GM23338 (cell line): ENCODE measurements around the gene TULP4. TPM values are rescaled to one million over a fixed set of nuclear protein-coding genes. Genes with fewer than 3 reads are reported as not detected.

ENCODE experiments used
- ATAC-seq: fragments of 200-7000 bp; cut with Tn5 transposase; 3 replicates; pipeline ENCODE4 v1.9.1; 2020
- DNase-seq: peaks from one replicate; pipeline ENCODE4 v3.0.0-alpha.2; 2015; ENCODE audit warnings: low spot score
- H2AFZ ChIP-seq: fragments of 200-600 bp; sonication (generic); 2 replicates; pipeline ENCODE4 v1.8.0; 2016; ENCODE audit warnings: antibody characterized with exemption, mild to moderate bottlenecking, moderate library complexity
- H3F3A ChIP-seq: fragments of 200-600 bp; sonication (generic); replicated peaks from 2 replicates; pipeline ENCODE4 v1.8.0; 2017; ENCODE audit warnings: antibody characterized with exemption, mixed run types, low read depth
- H3K27ac ChIP-seq: fragments of 200-600 bp; sonication (generic); 2 replicates; pipeline ENCODE4 v1.6.1; 2016; ENCODE audit warnings: low read depth
- H3K27me3 ChIP-seq: fragments of 200-600 bp; sonication (generic); 2 replicates; pipeline ENCODE4 v1.8.0; 2016; ENCODE audit warnings: mild to moderate bottlenecking, mixed run types, moderate library complexity; ENCODE audit not compliant: insufficient read depth
- H3K36me3 ChIP-seq: fragments of 200-600 bp; sonication (generic); 2 replicates; pipeline ENCODE4 v1.8.0; 2016; ENCODE audit warnings: mild to moderate bottlenecking; ENCODE audit not compliant: insufficient read depth
- H3K4me1 ChIP-seq: fragments of 200-600 bp; sonication (generic); 2 replicates; pipeline ENCODE4 v1.8.0; 2016; ENCODE audit warnings: mild to moderate bottlenecking, moderate library complexity; ENCODE audit not compliant: insufficient read depth
- H3K4me2 ChIP-seq: fragments of 200-600 bp; sonication (generic); 2 replicates; pipeline ENCODE4 v1.7.1; 2017; ENCODE audit warnings: mixed run types
- H3K4me3 ChIP-seq: fragments of 200-600 bp; sonication (generic); 2 replicates; pipeline ENCODE4 v1.6.1; 2016; ENCODE audit warnings: mixed run types
- H3K79me2 ChIP-seq: fragments of 200-600 bp; sonication (generic); replicated peaks from 2 replicates; pipeline ENCODE4 v1.8.0; 2017; ENCODE audit warnings: mild to moderate bottlenecking; ENCODE audit not compliant: insufficient read depth
- H3K9me2 ChIP-seq: fragments of 200-600 bp; sonication (generic); 2 replicates; pipeline ENCODE4 v1.8.0; 2017; ENCODE audit not compliant: insufficient read depth
- H4K20me1 ChIP-seq: fragments of 200-600 bp; sonication (generic); replicated peaks from 2 replicates; pipeline ENCODE4 v1.8.0; 2017; ENCODE audit warnings: mild to moderate bottlenecking; ENCODE audit not compliant: insufficient read depth
- H3K27ac Mint-ChIP-seq: 2 replicates; pipeline ENCODE4 v1.8.0; 2020; ENCODE audit warnings: inconsistent platforms, mild to moderate bottlenecking, moderate library complexity, mixed read lengths
- H3K27me3 Mint-ChIP-seq: 3 replicates; pipeline ENCODE4 v1.8.0; 2022; ENCODE audit warnings: low read depth, mild to moderate bottlenecking, moderate library complexity, mixed read lengths, inconsistent platforms; ENCODE audit not compliant: insufficient read depth, poor library complexity
- H3K36me3 Mint-ChIP-seq: 3 replicates; pipeline ENCODE4 v1.8.0; 2021; ENCODE audit warnings: low read depth, mild to moderate bottlenecking, inconsistent platforms, moderate library complexity, mixed read lengths
- H3K4me1 Mint-ChIP-seq: 3 replicates; pipeline ENCODE4 v1.8.0; 2020; ENCODE audit warnings: mild to moderate bottlenecking, inconsistent platforms, mixed read lengths
- H3K4me3 Mint-ChIP-seq: 3 replicates; pipeline ENCODE4 v1.8.0; 2021; ENCODE audit warnings: moderate library complexity, mild to moderate bottlenecking, inconsistent platforms, mixed read lengths
- H3K9me3 Mint-ChIP-seq: 3 replicates; pipeline ENCODE4 v1.8.0; 2020; ENCODE audit warnings: moderate library complexity, mild to moderate bottlenecking, inconsistent platforms, mixed read lengths
- CREB1 ChIP-seq: fragments of 250-450 bp; sonication (Bioruptor Pico); IDR thresholded peaks from 2 replicates; pipeline ENCODE4 v1.5.0; 2020; ENCODE audit warnings: low read depth, mild to moderate bottlenecking, moderate library complexity
- EZH2 ChIP-seq: fragments of 200-600 bp; sonication (generic); IDR thresholded peaks from one replicate; pipeline ENCODE4 v1.8.0; 2017; ENCODE audit warnings: antibody characterized with exemption, mild to moderate bottlenecking, low read depth; ENCODE audit not compliant: unreplicated experiment
- NANOG ChIP-seq: IDR thresholded peaks from 2 replicates; pipeline ENCODE4 v1.6.1; 2016; ENCODE audit warnings: antibody characterized with exemption, borderline replicate concordance
- ZNF462 ChIP-seq: fragments of 250-450 bp; sonication (Bioruptor Pico); IDR thresholded peaks from 2 replicates; pipeline ENCODE4 v1.5.0; 2020; ENCODE audit warnings: mild to moderate bottlenecking, moderate library complexity
- polyA plus RNA-seq: library from polyadenylated mRNA; unstranded; fragments of >200 nt; fragmentation: Nextera tagmentation; extraction: Ambion mirVana; gene quantifications from 2 replicates; pipeline ENCODE4 v1.2.1, GENCODE V29; 2016
- total RNA-seq: library from RNA; depleted of rRNA; stranded (reverse); fragments of >200 nt; shearing (Covaris generic); gene quantifications from 2 replicates; pipeline ENCODE4 v1.2.3, GENCODE V29; 2014
- TF ChIP-seq, protein P1 (sequence below): IDR thresholded peaks from one replicate; pipeline ENCODE4 v1.6.1; 2018; ENCODE audit warnings: antibody characterized with exemption; ENCODE audit not compliant: unreplicated experiment

Gene TULP4
- total and polyA plus RNA-seq, 2 experiments from 2014 or later: 31.2 to 50.2 TPM

DNA sequence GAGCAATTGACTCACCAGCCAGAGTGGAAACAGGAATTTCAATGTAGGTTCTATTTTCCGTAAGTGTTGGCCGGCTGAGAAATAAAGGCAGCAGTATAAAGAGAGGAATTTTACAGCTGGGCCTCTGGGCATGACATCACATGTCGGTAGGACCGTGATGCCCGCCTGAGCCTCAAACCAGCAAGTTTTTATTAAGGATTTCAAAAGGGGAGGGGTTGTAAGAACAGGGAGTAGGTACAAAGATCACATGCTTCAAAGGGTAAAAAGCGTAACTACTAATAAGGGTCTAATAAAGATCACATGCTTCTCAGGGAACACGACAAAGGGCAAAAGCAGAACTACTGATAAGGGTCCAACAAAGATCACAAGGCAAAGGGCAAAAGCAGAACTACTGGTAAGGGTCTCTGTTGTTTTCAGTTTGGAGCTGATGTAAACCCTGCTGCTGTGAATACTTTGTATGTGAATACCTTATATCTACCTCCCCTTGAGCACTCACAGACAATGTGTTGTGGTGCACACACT, 9.0 kb upstream of the TULP4 start (continued):
- no peak for TF ChIP-seq ZNF462 (CRISPR knock-in tag)

DNA sequence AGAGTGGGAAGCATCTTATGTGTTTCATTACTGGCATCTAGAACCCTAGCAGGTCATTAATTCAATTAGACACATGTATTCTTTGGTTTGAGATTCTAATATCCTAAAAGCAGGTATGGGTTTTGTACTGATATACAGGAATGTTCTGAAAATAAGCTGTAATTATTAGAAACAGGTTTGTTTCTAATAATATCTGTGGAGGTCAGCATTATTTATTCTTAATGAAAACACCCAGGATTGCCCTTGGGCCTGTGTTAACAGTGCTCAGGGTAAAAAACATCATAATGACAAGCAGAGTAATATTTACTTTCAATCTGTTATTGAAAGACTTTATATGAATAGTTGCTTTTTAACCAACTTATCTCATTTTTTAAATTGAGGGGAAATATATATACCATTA, 8.0 kb upstream of the TULP4 start:
- Histone ChIP-seq H3F3A (no peaks in the 10 kb centered on the region), H3K36me3 (no peaks in the 10 kb centered on the region), H3K4me1 (no peaks in the 10 kb centered on the region), H3K4me2 (no peak overlapping the region), H3K27me3 (no peaks in the 10 kb centered on the region), H3K9me2 (no peaks in the 10 kb centered on the region), H3K79me2 (no peaks in the 10 kb centered on the region), H3K27ac (no peak overlapping the region), H3K4me3 (no peak overlapping the region), H2AFZ (no peak overlapping the region), H4K20me1 (no peaks in the 10 kb centered on the region)
- no peak overlapping the region for H3K4me3 Mint-ChIP-seq
- peaks cover 2% of the 10 kb centered on the region for H3K27me3 Mint-ChIP-seq
- peaks cover 22% of the 10 kb centered on the region; the same call in 2 of the 3 replicates for H3K36me3 Mint-ChIP-seq
- H3K4me1 Mint-ChIP-seq: peaks cover 4% of the 10 kb centered on the region; the same call in 2 of the 3 replicates
- peaks cover 8% of the 10 kb centered on the region; the same call in 1 of the 3 replicates for H3K9me3 Mint-ChIP-seq
- ATAC-seq (no peak), DNase-seq (no peak)
- no peak overlapping the region for H3K27ac Mint-ChIP-seq
- TF ChIP-seq EZH2: no peak
- TF ChIP-seq, protein P1, sequence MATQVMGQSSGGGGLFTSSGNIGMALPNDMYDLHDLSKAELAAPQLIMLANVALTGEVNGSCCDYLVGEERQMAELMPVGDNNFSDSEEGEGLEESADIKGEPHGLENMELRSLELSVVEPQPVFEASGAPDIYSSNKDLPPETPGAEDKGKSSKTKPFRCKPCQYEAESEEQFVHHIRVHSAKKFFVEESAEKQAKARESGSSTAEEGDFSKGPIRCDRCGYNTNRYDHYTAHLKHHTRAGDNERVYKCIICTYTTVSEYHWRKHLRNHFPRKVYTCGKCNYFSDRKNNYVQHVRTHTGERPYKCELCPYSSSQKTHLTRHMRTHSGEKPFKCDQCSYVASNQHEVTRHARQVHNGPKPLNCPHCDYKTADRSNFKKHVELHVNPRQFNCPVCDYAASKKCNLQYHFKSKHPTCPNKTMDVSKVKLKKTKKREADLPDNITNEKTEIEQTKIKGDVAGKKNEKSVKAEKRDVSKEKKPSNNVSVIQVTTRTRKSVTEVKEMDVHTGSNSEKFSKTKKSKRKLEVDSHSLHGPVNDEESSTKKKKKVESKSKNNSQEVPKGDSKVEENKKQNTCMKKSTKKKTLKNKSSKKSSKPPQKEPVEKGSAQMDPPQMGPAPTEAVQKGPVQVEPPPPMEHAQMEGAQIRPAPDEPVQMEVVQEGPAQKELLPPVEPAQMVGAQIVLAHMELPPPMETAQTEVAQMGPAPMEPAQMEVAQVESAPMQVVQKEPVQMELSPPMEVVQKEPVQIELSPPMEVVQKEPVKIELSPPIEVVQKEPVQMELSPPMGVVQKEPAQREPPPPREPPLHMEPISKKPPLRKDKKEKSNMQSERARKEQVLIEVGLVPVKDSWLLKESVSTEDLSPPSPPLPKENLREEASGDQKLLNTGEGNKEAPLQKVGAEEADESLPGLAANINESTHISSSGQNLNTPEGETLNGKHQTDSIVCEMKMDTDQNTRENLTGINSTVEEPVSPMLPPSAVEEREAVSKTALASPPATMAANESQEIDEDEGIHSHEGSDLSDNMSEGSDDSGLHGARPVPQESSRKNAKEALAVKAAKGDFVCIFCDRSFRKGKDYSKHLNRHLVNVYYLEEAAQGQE: no peak
- no peak for TF ChIP-seq NANOG
- TF ChIP-seq CREB1 (CRISPR knock-in tag): no peak
- TF ChIP-seq ZNF462 (CRISPR knock-in tag): no peak
